WERI-Rb-1 (cell line): ENCODE data around the gene STXBP4.

Experiments
- DNase-seq: peaks from one replicate; pipeline ENCODE4 v3.0.0-alpha.2; 2020
- H3K27ac ChIP-seq: fragments of 250-450 bp; sonication (Bioruptor Pico); 2 replicates; pipeline ENCODE4 v1.5.1; 2020; ENCODE audit warnings: mild to moderate bottlenecking, moderate library complexity
- H3K27me3 ChIP-seq: fragments of 250-450 bp; sonication (Bioruptor Pico); 2 replicates; pipeline ENCODE4 v1.5.1; 2021; ENCODE audit warnings: mild to moderate bottlenecking, low read depth, moderate library complexity; ENCODE audit not compliant: insufficient read depth, severe bottlenecking
- H3K36me3 ChIP-seq: fragments of 250-450 bp; sonication (Bioruptor Pico); 2 replicates; pipeline ENCODE4 v1.5.1; 2020; ENCODE audit warnings: mild to moderate bottlenecking, moderate library complexity
- H3K4me3 ChIP-seq: 2 replicates; pipeline ENCODE4 v1.5.1; 2011; ENCODE audit warnings: low read depth, mild to moderate bottlenecking, control low read depth, low read length
- H3K9me3 ChIP-seq: fragments of 250-450 bp; sonication (Bioruptor Pico); 2 replicates; pipeline ENCODE4 v1.5.1; 2021; ENCODE audit warnings: mild to moderate bottlenecking, moderate library complexity; ENCODE audit not compliant: severe bottlenecking
- CTCF ChIP-seq: IDR thresholded peaks from 2 replicates; pipeline ENCODE4 v1.5.1; 2011; ENCODE audit warnings: low read depth, mild to moderate bottlenecking, control low read depth, inconsistent platforms, low read length

STXBP4 gene

GRCh38 chr17:55133583-55133982 lies 165.0 kb downstream of the STXBP4 start:
- no peaks in the 10 kb centered on the region for H3K27me3 ChIP-seq
- H3K36me3 ChIP-seq: no peaks in the 10 kb centered on the region
- no peak overlapping the region for H3K4me3 ChIP-seq
- no peak overlapping the region for H3K27ac ChIP-seq
- no peak for TF ChIP-seq CTCF
- no peak for DNase-seq
- H3K9me3 ChIP-seq: no peaks in the 10 kb centered on the region

- H3K27ac ChIP-seq: no peak overlapping the region
- H3K27me3 ChIP-seq: no peaks in the 10 kb centered on the region
- no peaks in the 10 kb centered on the region for H3K9me3 ChIP-seq
- H3K36me3 ChIP-seq: no peaks in the 10 kb centered on the region
- TF ChIP-seq CTCF: no peak
- no peak overlapping the region for H3K4me3 ChIP-seq
- no peak for DNase-seq
Observed at GRCh38 chr17:55134486-55135157, 166.1 kb downstream of the STXBP4 start.

GRCh38 chr17:55140809-55141208 lies 172.2 kb downstream of the STXBP4 start:
- TF ChIP-seq CTCF: no peak
- no peak overlapping the region for H3K4me3 ChIP-seq
- no peaks in the 10 kb centered on the region for H3K36me3 ChIP-seq
- no peak for DNase-seq
- no peak overlapping the region for H3K27ac ChIP-seq
- no peaks in the 10 kb centered on the region for H3K9me3 ChIP-seq
- H3K27me3 ChIP-seq: no peaks in the 10 kb centered on the region

- Histone ChIP-seq H3K36me3 (no peaks in the 10 kb centered on the region), H3K9me3 (no peaks in the 10 kb centered on the region), H3K27ac (no peak overlapping the region), H3K27me3 (no peaks in the 10 kb centered on the region), H3K4me3 (no peak overlapping the region)
- TF ChIP-seq CTCF: no peak
- no peak for DNase-seq
Observed at GRCh38 chr17:55144518-55144917, 176.0 kb downstream of the STXBP4 start.

GRCh38 chr17:55149485-55149884 lies 180.9 kb downstream of the STXBP4 start:
- DNase-seq: no peak
- no peaks in the 10 kb centered on the region for H3K27me3 ChIP-seq
- TF ChIP-seq CTCF: no peak
- no peaks in the 10 kb centered on the region for H3K9me3 ChIP-seq
- H3K36me3 ChIP-seq: no peaks in the 10 kb centered on the region
- H3K27ac ChIP-seq: no peak overlapping the region
- no peak overlapping the region for H3K4me3 ChIP-seq

- no peak for DNase-seq
- no peak for TF ChIP-seq CTCF
- Histone ChIP-seq H3K27ac (no peak overlapping the region), H3K27me3 (no peaks in the 10 kb centered on the region), H3K9me3 (no peaks in the 10 kb centered on the region), H3K4me3 (no peak overlapping the region), H3K36me3 (no peaks in the 10 kb centered on the region)
Observed at GRCh38 chr17:55152236-55152635, 183.7 kb downstream of the STXBP4 start.
